Measurements from ENCODE around the gene TRMT61B.

Gene TRMT61B

GRCh38 chr2:28868611-28869010 is 1.5 kb downstream of the TRMT61B start:
- H3K4me3 ChIP-seq (ENCODE audit: low read depth, low read length), result no peak overlapping the region

- no peak overlapping the region for H3K4me3 ChIP-seq (ENCODE audit: low read depth, low read length)
These were observed 14.1 kb downstream of the TRMT61B start for GRCh38 chr2:28855977-28856376.

- H3K4me3 ChIP-seq (ENCODE audit: low read depth, low read length), result no peak overlapping the region
These were observed 14.9 kb downstream of the TRMT61B start for GRCh38 chr2:28855193-28855592.

GRCh38 chr2:28842042-28842441 is 28.1 kb downstream of the TRMT61B start:
- no peak overlapping the region for H3K4me3 ChIP-seq (ENCODE audit: low read depth, low read length)

DNA sequence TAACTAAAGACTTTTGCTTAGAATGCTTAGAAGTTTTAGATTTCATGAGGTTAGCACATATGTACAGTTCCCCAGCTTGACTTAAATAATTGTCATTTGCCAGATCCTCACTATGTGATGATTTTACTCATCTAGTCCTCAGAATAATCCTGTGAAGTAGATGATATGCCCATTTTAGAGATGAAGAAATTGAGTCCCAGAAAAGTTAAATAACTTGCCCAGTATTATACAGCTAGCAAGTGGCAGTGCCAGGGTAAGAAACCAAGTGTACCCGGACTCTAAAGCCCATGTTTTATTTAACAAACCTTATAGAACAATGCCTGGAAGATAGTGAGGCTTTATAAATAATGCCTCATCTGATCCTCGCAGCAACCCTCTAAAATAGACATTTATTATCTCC is 31.1 kb downstream of the TRMT61B start:
- no peak overlapping the region for H3K4me3 ChIP-seq (ENCODE audit: low read depth, low read length)

DNA sequence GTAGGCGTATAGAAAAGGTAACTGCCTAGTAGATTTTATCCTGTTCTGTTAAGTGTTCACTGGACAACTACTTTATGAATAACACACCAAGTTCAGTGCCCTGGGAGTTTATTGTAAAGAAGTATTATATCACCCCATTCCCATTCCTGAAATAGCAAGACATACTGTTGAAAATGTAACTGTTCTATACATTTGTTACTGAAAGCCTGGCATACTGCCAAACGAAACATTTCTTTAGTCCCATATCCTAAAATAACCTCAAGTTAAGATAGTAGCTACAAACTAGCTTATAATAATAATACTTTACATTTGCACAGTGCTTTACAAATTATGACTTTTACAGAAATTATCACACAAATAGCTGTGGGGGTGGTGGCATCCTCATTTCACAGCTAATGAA is 34.3 kb downstream of the TRMT61B start:
- no peak overlapping the region for H3K4me3 ChIP-seq (ENCODE audit: low read depth, low read length)

- no peak overlapping the region for H3K4me3 ChIP-seq (ENCODE audit: low read depth, low read length)
These were observed 36.2 kb downstream of the TRMT61B start for GRCh38 chr2:28833740-28834470.

DNA sequence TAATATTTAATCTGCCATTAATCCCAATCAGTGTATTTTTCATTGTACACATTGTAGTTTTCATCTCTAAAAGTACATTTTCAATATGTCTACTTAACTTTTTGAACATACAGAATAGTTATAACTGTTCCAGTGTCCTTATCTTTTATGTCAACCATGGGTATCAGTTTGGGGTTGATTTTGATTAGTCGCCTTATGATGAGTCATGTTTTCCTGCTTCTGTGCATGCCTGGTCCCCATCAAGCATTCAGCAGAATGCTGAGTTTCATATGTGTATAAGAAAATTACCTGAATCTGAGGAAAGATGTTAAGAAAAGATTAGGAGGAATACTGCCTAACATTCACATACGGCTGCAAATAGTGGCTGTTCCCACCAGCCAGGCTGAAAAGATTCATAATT is 41.7 kb downstream of the TRMT61B start:
- no peak overlapping the region for H3K4me3 ChIP-seq (ENCODE audit: low read depth, low read length)

DNA sequence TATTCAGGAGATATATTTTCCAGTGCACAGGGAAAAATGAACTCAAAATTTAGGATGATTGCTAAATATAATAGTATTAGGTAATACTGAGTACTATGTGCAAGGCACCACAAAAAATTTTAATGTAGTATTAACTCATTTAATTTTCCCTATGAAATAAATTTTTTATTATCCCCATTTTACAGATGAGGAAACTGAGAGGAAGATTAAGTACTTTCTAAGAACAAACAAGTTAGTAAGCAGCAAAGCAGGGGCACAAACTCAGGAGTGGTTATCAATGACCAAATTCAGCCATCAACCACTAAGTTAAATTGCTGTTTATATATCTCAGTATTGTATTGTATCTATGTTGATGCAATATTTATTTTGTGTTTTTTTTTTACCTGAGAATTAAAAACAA is 45.2 kb downstream of the TRMT61B start:
- no peak overlapping the region for H3K4me3 ChIP-seq (ENCODE audit: low read depth, low read length)

DNA sequence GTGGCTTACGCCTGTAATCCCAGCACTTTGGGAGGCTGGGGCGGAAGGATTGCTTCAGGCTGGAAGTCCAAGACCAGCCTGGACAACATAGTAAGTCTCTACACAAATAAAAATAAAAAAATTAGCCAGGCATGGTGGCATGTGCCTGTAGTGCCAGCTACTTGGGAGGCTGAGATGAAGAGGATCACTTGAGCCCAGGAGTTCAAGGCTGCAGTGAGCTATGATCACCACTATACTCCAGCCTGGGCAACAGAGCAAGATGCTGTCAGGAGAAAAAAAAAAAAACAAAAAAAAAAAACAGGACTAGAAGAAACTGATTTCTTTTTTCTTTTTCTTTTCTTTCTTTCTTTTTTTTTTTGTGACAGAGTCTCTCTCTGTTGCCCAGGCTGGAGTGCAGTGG is 45.9 kb downstream of the TRMT61B start:
- no peak overlapping the region for H3K4me3 ChIP-seq (ENCODE audit: low read depth, low read length)

- H3K4me3 ChIP-seq (ENCODE audit: low read depth, low read length), result no peak overlapping the region
These were observed 48.1 kb downstream of the TRMT61B start for GRCh38 chr2:28822036-28822435.

DNA sequence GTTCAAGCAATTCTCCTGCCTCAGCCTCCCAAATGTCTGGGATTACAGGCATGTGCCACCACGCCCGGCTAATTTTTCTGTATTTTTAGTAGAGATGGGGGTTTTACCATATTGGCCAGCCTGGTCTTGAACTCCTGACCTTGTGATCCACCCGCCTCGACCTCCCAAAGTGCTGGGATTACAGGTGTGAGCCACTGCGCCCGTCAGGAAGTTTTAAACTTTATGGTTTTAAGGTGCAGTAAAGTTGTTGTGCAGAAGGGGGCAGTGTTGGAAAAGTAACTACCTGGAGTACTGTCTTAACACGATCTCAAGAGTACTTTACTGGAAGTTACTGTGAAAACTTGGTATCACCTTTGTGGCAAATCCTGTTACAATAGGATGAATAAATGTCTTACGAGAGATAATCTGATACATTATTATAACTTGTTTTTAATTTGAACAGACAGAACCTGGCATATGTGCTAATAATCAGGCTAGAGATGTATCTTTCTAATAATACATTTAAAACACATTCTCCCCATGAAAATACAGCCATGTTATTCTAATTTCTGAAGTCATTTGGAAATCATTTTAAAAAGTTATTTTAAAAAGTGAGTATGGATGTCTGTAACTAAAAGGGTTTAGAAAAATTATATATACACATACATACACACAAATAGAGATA is 48.7 kb downstream of the TRMT61B start:
- H3K4me3 ChIP-seq (ENCODE audit: low read depth, low read length), result no peak overlapping the region

- no peak overlapping the region for H3K4me3 ChIP-seq (ENCODE audit: low read depth, low read length)
These were observed 52.1 kb downstream of the TRMT61B start for GRCh38 chr2:28818053-28818452.

GRCh38 chr2:28810384-28811285 is 59.5 kb downstream of the TRMT61B start, which contains the start of gene SPDYA:
TSS of gene SPDYA (plus strand) at chr2:28810834. CDS start at chr2:28816015, 5,181 bp downstream.
- H3K4me3 ChIP-seq (ENCODE audit: low read depth, low read length), result peak within 1 kb of the TSS; percentile 4

GRCh38 chr2:28809927-28810326 is 60.2 kb downstream of the TRMT61B start:
- H3K4me3 ChIP-seq (ENCODE audit: low read depth, low read length), result peak overlapping the region; percentile 4

DNA sequence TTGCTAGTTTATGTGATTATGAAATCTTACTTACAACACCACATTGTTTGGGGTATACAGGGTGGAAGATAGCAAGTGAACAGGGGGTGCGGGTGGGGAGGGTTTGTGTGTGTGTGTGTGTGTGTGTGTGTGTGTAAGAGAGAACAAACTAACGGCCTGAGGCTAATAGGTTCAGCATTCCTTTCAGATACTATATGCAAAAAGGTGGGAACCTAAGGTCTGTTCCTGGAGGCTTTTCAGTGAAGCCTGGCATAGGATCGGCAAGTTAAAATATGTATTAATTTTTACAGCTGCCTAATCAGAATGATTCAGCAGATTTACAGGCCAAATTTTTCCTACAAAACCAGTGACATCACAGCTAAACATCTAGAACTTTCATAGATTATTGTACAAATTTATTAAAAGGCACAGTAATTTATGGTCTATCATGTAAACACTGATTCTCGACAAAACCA is 67.1 kb downstream of the TRMT61B start:
- H3K4me3 ChIP-seq (ENCODE audit: low read depth, low read length), result no peak overlapping the region

- H3K4me3 ChIP-seq (ENCODE audit: low read depth, low read length), result no peak overlapping the region
These were observed 68.4 kb downstream of the TRMT61B start for GRCh38 chr2:28801726-28802125.
